Stimulated activated CD4-positive, alpha-beta T cell treated with anti-CD3 and anti-CD28 coated beads, TNF-alpha, amount 100 ng/mL, for 1 hour (primary cell): ENCODE results near the gene UTS2.

Experiments
- DNase-seq, 3 donors: peaks; one replicate each; pipeline ENCODE4 v3.0.0-alpha.2; 2020; ENCODE audit warnings: low read depth in 3 of 3, low spot score in 1 of 3

The UTS2 gene

DNA sequence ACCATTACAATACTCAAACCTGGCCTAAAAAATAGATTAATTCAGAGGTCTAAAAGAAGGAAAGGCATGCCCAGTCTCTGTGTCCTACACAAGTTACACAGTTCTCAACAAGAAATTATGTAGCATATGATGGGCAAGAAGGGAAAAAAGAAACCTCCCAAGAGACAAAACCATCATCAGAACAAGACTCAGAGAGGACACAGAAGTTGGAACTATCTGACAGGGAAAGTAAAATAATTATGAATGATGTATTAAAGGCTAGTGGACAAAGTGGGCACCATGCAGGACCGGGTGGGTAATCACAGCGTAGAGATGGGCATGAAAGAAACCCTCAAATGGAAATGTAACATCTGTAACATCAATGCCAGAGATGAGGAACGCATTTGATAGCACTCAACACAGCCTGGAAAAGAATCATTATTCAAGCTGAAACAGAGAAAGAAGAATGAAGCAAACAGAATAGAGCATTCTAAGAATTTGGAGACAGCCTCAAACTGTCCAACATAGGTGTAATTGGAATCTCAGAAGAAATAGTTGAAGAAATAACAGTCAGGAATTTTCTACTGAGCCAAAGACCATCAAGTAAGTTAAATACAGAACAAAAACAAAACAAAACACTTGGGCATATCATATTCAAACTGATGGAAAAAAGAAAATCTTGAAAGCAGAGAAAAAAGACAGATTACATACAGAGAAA lies 39.0 kb downstream of the UTS2 start:
- no peak for DNase-seq

DNA sequence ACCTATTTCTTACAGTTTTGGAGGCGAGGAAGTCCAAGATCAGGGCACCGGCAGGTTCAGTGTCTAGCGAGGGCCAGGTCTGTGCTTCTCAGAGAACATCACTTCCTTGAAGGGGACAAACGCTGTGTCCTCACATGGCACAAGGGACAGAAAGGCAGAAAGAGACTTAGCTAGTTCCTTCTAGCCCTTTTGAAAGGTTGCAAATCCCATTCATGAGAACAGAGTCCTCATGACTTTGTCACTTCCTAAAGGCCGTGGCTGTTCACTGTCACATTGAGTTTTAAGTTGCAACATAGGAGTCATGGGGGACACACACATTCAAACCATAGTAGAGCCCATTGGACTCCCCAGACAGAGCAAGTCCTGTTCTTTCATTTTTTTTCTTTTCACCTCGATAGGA lies 41.4 kb downstream of the UTS2 start:
- no peak for DNase-seq

DNA sequence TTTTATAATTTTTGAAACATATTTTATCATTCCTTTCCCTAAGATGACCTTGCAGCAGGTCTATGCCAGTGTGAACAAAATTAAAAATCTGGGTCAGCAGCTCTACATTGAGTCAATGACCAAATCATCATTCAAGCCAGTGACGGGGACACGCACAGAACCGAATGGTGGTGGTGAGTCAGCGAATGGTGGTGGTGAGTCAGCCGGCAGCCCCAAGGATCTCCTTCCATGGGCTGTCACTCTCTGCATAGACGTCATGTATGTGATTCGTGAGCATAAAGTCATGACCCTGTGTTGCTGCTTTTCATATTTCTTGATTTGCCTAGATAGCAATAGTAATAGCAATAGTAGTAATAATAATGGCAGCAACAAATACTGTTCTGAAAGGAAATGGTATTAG lies 42.5 kb downstream of the UTS2 start:
- no peak for DNase-seq

DNA sequence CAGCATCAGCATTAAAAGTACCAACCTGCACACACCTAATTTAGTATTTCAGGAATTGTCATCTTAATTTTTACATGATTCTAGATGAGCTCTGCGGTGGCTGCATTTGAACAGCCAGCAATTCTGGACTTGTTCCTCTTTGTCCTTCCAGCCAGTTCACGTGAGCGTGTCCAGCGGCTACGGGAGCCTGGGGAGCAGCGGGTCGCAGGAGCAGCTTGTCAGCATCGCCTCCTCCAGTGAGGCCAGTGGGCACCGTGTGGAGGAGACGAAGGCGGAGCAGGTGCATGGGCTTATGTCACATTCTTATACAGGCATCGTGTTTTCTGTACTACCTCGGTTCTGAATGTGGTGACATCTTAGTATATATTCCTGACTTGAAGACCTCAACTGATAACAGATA lies 43.1 kb downstream of the UTS2 start:
- DNase-seq: no peak

DNA sequence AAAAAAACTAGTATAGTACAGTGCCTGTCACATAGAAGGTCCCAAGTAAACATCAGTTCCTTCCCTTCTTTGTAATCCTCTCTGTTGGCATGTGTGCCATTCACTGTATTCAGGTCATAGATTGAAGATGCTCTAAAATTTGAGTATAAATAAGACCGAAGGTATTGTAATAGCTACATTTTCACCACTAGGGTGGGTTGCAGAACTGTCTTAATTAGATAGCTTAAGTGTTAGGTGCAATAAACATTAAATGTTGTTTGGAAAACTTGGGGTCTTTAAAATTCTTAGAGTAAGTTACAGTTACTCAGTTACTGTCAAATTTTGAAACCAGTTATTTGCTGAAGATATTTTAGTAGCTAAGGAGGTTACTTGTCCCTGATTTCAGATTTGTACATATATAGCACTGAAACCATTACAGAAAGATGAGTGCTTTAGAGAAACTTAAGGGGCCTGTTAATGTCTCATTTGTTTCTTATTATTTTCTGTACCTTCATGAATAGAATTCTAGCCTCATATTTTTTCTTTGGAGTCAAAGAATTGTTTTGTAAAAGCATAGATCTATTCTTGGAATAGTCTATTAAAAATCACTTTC lies 44.5 kb downstream of the UTS2 start:
- DNase-seq: no peak

DNA sequence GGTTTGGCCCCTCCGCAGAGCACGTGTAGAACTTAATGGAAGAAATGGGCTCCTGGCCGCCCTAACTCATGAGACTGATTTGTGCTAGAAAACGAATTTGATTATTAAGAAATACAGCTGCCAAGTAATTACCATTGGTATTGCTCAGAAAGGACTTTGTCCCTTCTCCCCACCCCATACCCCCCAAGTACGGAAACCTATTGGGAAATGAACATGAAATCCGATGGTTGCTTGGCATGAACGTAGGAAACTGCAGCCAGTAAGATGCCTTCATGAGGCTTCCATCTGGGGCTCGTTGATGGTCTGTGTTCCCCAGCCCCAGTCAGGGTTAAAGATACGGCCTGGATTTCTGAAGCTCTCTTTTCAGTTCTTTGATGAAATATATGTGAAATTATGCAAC lies 47.4 kb downstream of the UTS2 start:
- no peak for DNase-seq
